Measurements from ENCODE around the gene COPS3. TPM values are rescaled to one million over a fixed set of nuclear protein-coding genes. Genes with fewer than 3 reads are reported as not detected.
"Not testable (repeated sequence)": the region's sequence is repeated elsewhere in the genome, so short reads cannot be mapped to it uniquely, and the experiment has no call there.

COPS3 gene
- total RNA-seq, 2 experiments from 2014 or later = 79.6 to 83.1 TPM

- CTCF ChIA-PET = interaction anchor here (0.8 kb wide), 1 partner anchor 174 kb away, joined by 3 read pairs; no protein-coding TSS in a partner anchor
- Mint-ChIP-seq H3K4me1 (peaks cover 6% of the 10 kb centered on the region), H3K27me3 (no peaks in the 10 kb centered on the region), H3K27ac (no peak overlapping the region), H3K36me3 (ENCODE audit: low read depth) (no peaks in the 10 kb centered on the region), H3K4me3 (no peak overlapping the region), H3K9me3 (ENCODE audit: low read depth) (no peaks in the 10 kb centered on the region)
- POLR2A ChIA-PET = interaction anchor here (1.1 kb wide), 1 partner anchor 50 kb away, joined by 3 read pairs; no protein-coding TSS in a partner anchor
- intact Hi-C loops (cut with DNase I, micrococcal nuclease) = no loop called here
- ATAC-seq = no peak
- no peak for DNase-seq
These were observed 34.2 kb upstream of the COPS3 start for GRCh38 chr17:17315142-17315821.

GRCh38 chr17:17314501-17315071, 33.5 kb upstream of the COPS3 start:
- intact Hi-C loops (cut with DNase I, micrococcal nuclease) = loop anchor here in 1 of 2 experiments (5.0 kb wide), 1 partner anchor 42 kb away; no protein-coding TSS in a partner anchor

GRCh38 chr17:17313350-17313991, 32.4 kb upstream of the COPS3 start:
- ChIA-PET CTCF (interaction anchor here (0.6 to 1.8 kb wide), 10 partner anchors 12 to 297 kb away, joined by 3 to 4 read pairs (median 3); no protein-coding TSS in a partner anchor), POLR2A (no interaction called here)
- ATAC-seq (peak; percentile 100), DNase-seq (peak; percentile 85)
- no peaks in the 10 kb centered on the region for H3K36me3 Mint-ChIP-seq (ENCODE audit: low read depth)
- intact Hi-C loops (cut with DNase I, micrococcal nuclease) = loop anchor here (1.0 to 5.0 kb wide), 5 partner anchors 41 to 311 kb away; no protein-coding TSS in a partner anchor
- no peaks in the 10 kb centered on the region for H3K9me3 Mint-ChIP-seq (ENCODE audit: low read depth)
- H3K4me1 Mint-ChIP-seq = peaks cover 6% of the 10 kb centered on the region
- no peak overlapping the region for H3K4me3 Mint-ChIP-seq
- no peaks in the 10 kb centered on the region for H3K27me3 Mint-ChIP-seq
- no peak overlapping the region for H3K27ac Mint-ChIP-seq

More at GRCh38 chr17:17314501-17315071, 33.5 kb upstream of the COPS3 start:
- ATAC-seq = no peak
- POLR2A ChIA-PET = no interaction called here
- Mint-ChIP-seq H3K4me1 (peaks cover 6% of the 10 kb centered on the region), H3K36me3 (ENCODE audit: low read depth) (no peaks in the 10 kb centered on the region), H3K27me3 (no peaks in the 10 kb centered on the region), H3K9me3 (ENCODE audit: low read depth) (no peaks in the 10 kb centered on the region), H3K27ac (no peak overlapping the region), H3K4me3 (no peak overlapping the region)
- no peak for DNase-seq
- CTCF ChIA-PET = interaction anchor here (0.8 kb wide), 1 partner anchor 174 kb away, joined by 3 read pairs; no protein-coding TSS in a partner anchor

GRCh38 chr17:17309356-17309755, 28.3 kb upstream of the COPS3 start:
- CTCF ChIA-PET = no interaction called here
- H3K9me3 Mint-ChIP-seq (ENCODE audit: low read depth) = no peaks in the 10 kb centered on the region
- peaks cover 18% of the 10 kb centered on the region for H3K4me1 Mint-ChIP-seq
- ATAC-seq = no peak
- POLR2A ChIA-PET = no interaction called here
- peaks cover 2% of the 10 kb centered on the region for H3K36me3 Mint-ChIP-seq (ENCODE audit: low read depth)
- H3K4me3 Mint-ChIP-seq = no peak overlapping the region
- H3K27me3 Mint-ChIP-seq = no peaks in the 10 kb centered on the region
- DNase-seq = no peak
- H3K27ac Mint-ChIP-seq = no peak overlapping the region
- intact Hi-C loops (cut with DNase I, micrococcal nuclease) = loop anchor here in 1 of 2 experiments (10.0 kb wide), 1 partner anchor 165 kb away; no protein-coding TSS in a partner anchor

GRCh38 chr17:17305281-17305801, 24.3 kb upstream of the COPS3 start:
- intact Hi-C loops (cut with DNase I, micrococcal nuclease) = loop anchor here in 1 of 2 experiments (10.0 kb wide), 1 partner anchor 161 kb away; no protein-coding TSS in a partner anchor
- Mint-ChIP-seq H3K36me3 (ENCODE audit: low read depth) (peaks cover 2% of the 10 kb centered on the region), H3K27me3 (no peaks in the 10 kb centered on the region), H3K9me3 (ENCODE audit: low read depth) (no peaks in the 10 kb centered on the region), H3K4me1 (peaks cover 22% of the 10 kb centered on the region), H3K27ac (peak overlapping the region; percentile 69), H3K4me3 (peak overlapping the region; percentile 52)
- POLR2A ChIA-PET = interaction anchor here (1.2 kb wide), 1 partner anchor 25 kb away, joined by 4 read pairs; no protein-coding TSS in a partner anchor
- CTCF ChIA-PET = no interaction called here
- peak; percentile 66 for ATAC-seq
- peak; percentile 70 for DNase-seq

GRCh38 chr17:17304521-17304985, 23.5 kb upstream of the COPS3 start:
- ATAC-seq (peak; percentile 73), DNase-seq (peak; percentile 52)
- peaks cover 2% of the 10 kb centered on the region for H3K36me3 Mint-ChIP-seq (ENCODE audit: low read depth)
- intact Hi-C loops (cut with DNase I, micrococcal nuclease) = loop anchor here (1.0 to 10.0 kb wide), 5 partner anchors 23 to 922 kb away; partner anchors contain the start of genes COPS3 (in 1 of the 2) and UBB (in 1 of the 2)
- POLR2A ChIA-PET = interaction anchor here (1.2 kb wide), 1 partner anchor 24 kb away, joined by 4 read pairs; no protein-coding TSS in a partner anchor
- no peaks in the 10 kb centered on the region for H3K27me3 Mint-ChIP-seq
- peak overlapping the region; percentile 71 for H3K4me3 Mint-ChIP-seq
- H3K9me3 Mint-ChIP-seq (ENCODE audit: low read depth) = no peaks in the 10 kb centered on the region
- H3K27ac Mint-ChIP-seq = peak overlapping the region; percentile 87
- CTCF ChIA-PET = interaction anchor here (0.6 kb wide), 1 partner anchor 136 kb away, joined by 3 read pairs; no protein-coding TSS in a partner anchor
- peaks cover 24% of the 10 kb centered on the region for H3K4me1 Mint-ChIP-seq

GRCh38 chr17:17303847-17304490, 22.9 kb upstream of the COPS3 start:
- Mint-ChIP-seq H3K27ac (peak overlapping the region; percentile 87), H3K4me3 (peak overlapping the region; percentile 71), H3K36me3 (ENCODE audit: low read depth) (peaks cover 2% of the 10 kb centered on the region), H3K27me3 (no peaks in the 10 kb centered on the region), H3K4me1 (peaks cover 24% of the 10 kb centered on the region), H3K9me3 (ENCODE audit: low read depth) (no peaks in the 10 kb centered on the region)
- POLR2A ChIA-PET = interaction anchor here (0.5 to 0.6 kb wide), 2 partner anchors 44 to 283 kb away, joined by 4 to 5 read pairs; no protein-coding TSS in a partner anchor
- ATAC-seq (no peak), DNase-seq (no peak)
- CTCF ChIA-PET = interaction anchor here (0.6 kb wide), 2 partner anchors 136 to 339 kb away, joined by 3 read pairs; no protein-coding TSS in a partner anchor
- intact Hi-C loops (cut with DNase I, micrococcal nuclease) = loop anchor here (1.0 to 10.0 kb wide), 7 partner anchors 23 to 922 kb away; partner anchors contain the start of genes COPS3 (in 2 of the 2), FLCN (in 1 of the 2), MPRIP (in 1 of the 2) and UBB (in 1 of the 2)

- H3K9me3 Mint-ChIP-seq (ENCODE audit: low read depth) = no peaks in the 10 kb centered on the region
- POLR2A ChIA-PET = interaction anchor here (0.5 to 0.6 kb wide), 2 partner anchors 43 to 283 kb away, joined by 4 to 5 read pairs; no protein-coding TSS in a partner anchor
- CTCF ChIA-PET = no interaction called here
- peaks cover 2% of the 10 kb centered on the region for H3K36me3 Mint-ChIP-seq (ENCODE audit: low read depth)
- H3K27ac Mint-ChIP-seq = peak within 1 kb of the TSS; percentile 87
- intact Hi-C loops (cut with DNase I, micrococcal nuclease) = loop anchor here (1.0 to 10.0 kb wide), 6 partner anchors 22 to 921 kb away; partner anchors contain the start of genes COPS3 (in 1 of the 2), FLCN (in 1 of the 2), MPRIP (in 1 of the 2) and UBB (in 1 of the 2)
- ATAC-seq (peak; percentile 58), DNase-seq (peak; percentile 84)
- no peaks in the 10 kb centered on the region for H3K27me3 Mint-ChIP-seq
- peaks cover 28% of the 10 kb centered on the region for H3K4me1 Mint-ChIP-seq
- H3K4me3 Mint-ChIP-seq = peak within 1 kb of the TSS; percentile 71
These were observed 22.2 kb upstream of the COPS3 start, which contains the start of gene NT5M for GRCh38 chr17:17303010-17303846. TSS of gene NT5M (plus strand) at chr17:17303373. CDS start at chr17:17303551, 178 bp downstream.

GRCh38 chr17:17301659-17302058, 20.6 kb upstream of the COPS3 start:
- not testable (repeated sequence) for H3K4me3 Mint-ChIP-seq; H3K9me3 Mint-ChIP-seq (ENCODE audit: low read depth); H3K36me3 Mint-ChIP-seq (ENCODE audit: low read depth); ATAC-seq; H3K27ac Mint-ChIP-seq; H3K27me3 Mint-ChIP-seq; DNase-seq
- ChIA-PET POLR2A (interaction anchor here (1.1 kb wide), 1 partner anchor 21 kb away, joined by 7 read pairs; the partner anchor contains the start of gene COPS3), CTCF (interaction anchor here (0.7 to 1.1 kb wide), 2 partner anchors 11 to 32 kb away, joined by 4 read pairs; no protein-coding TSS in a partner anchor)
- intact Hi-C loops (cut with DNase I, micrococcal nuclease) = loop anchor here (5.0 to 10.0 kb wide), 3 partner anchors 34 to 919 kb away; partner anchors contain the start of gene UBB (in 1 of the 2)
- peaks cover 39% of the 10 kb centered on the region for H3K4me1 Mint-ChIP-seq
